Liver (tissue), 3 donors: ENCODE data around the gene TJP2.

ENCODE experiments used
- CTCF ChIP-seq: fragments of 150-350 bp; IDR thresholded peaks from 2 replicates; pipeline ENCODE4 v1.5.1; 2017; ENCODE audit warnings: improper control_type of control experiment, low read depth, low read length; ENCODE audit not compliant: missing input control
- EGR1 ChIP-seq, 2 donors: IDR thresholded peaks; 2 replicates each; pipeline ENCODE4 v1.6.1; 2016 to 2018; ENCODE audit warnings: antibody characterized with exemption in 2 of 2, low read depth in 2 of 2
- MAX ChIP-seq: IDR thresholded peaks from 2 replicates; pipeline ENCODE4 v1.6.1; 2016; ENCODE audit warnings: antibody characterized with exemption
- RAD21 ChIP-seq, 2 donors: IDR thresholded peaks; 2 replicates each; pipeline ENCODE4 v1.6.1; 2016; ENCODE audit warnings: antibody characterized with exemption in 2 of 2, mild to moderate bottlenecking in 2 of 2
- REST ChIP-seq: IDR thresholded peaks from 2 replicates; pipeline ENCODE4 v1.6.1; 2016; ENCODE audit warnings: antibody characterized with exemption, mild to moderate bottlenecking
- SP1 ChIP-seq: IDR thresholded peaks from 2 replicates; pipeline ENCODE4 v1.6.1; 2018; ENCODE audit warnings: antibody characterized with exemption, mild to moderate bottlenecking
- TAF1 ChIP-seq: conservative IDR thresholded peaks from 2 replicates; pipeline ENCODE4 v1.6.1; 2016; ENCODE audit warnings: antibody characterized with exemption, mild to moderate bottlenecking
- donor health status: healthy.
- donor health status: healthy.

- TF ChIP-seq CTCF, result no peak
- TF ChIP-seq RAD21 (IDR thresholded peaks at IDR 0.05), result no peak
- TF ChIP-seq MAX, result no peak
- TF ChIP-seq TAF1, result no peak
- TF ChIP-seq SP1, result no peak
- TF ChIP-seq REST, result no peak
- no peak for TF ChIP-seq EGR1 (IDR thresholded peaks at IDR 0.05; ENCODE audit: low read depth in 2 of 2)
Measured at GRCh38 chr9:69171049-69171448, 3.0 kb upstream of the TJP2 start.
